Neuronal stem cell (in vitro differentiated cells): ENCODE measurements around the gene MAP1LC3B2.

Experiments
- DNase-seq: peaks from one replicate; pipeline ENCODE4 v3.0.0-alpha.2; 2013; ENCODE audit warnings: low spot score
- H2AFZ ChIP-seq: one replicate; pipeline ENCODE4 v1.6.1; 2013; ENCODE audit warnings: mild to moderate bottlenecking, low read length, inconsistent platforms
- H2AK5ac ChIP-seq: 2 replicates; pipeline ENCODE4 v1.6.1; 2013; ENCODE audit warnings: low read depth, mild to moderate bottlenecking, inconsistent platforms, low read length, moderate library complexity, mixed read lengths
- H2BK120ac ChIP-seq: 2 replicates; pipeline ENCODE4 v1.6.1; 2013; ENCODE audit warnings: low read depth, mild to moderate bottlenecking, inconsistent platforms, low read length, moderate library complexity, mixed read lengths
- H2BK12ac ChIP-seq: one replicate; pipeline ENCODE4 v1.6.1; 2013; ENCODE audit warnings: low read length, inconsistent platforms
- H2BK15ac ChIP-seq: 2 replicates; pipeline ENCODE4 v1.6.1; 2013; ENCODE audit warnings: mild to moderate bottlenecking, low read length, inconsistent platforms, mixed read lengths
- H2BK5ac ChIP-seq: one replicate; pipeline ENCODE4 v1.6.1; 2013; ENCODE audit warnings: inconsistent platforms, mild to moderate bottlenecking, low read length, moderate library complexity
- H3K14ac ChIP-seq: one replicate; pipeline ENCODE4 v1.6.1; 2013; ENCODE audit warnings: low read length, inconsistent platforms
- H3K18ac ChIP-seq: 2 replicates; pipeline ENCODE4 v1.6.1; 2013; ENCODE audit warnings: low read length, inconsistent platforms
- H3K23ac ChIP-seq: 2 replicates; pipeline ENCODE4 v1.6.1; 2013; ENCODE audit warnings: low read depth, mild to moderate bottlenecking, mixed read lengths, low read length, inconsistent platforms; ENCODE audit not compliant: poor library complexity
- H3K27ac ChIP-seq: replicated peaks from 3 replicates; pipeline ENCODE4 v1.5.1; 2013; ENCODE audit warnings: low read length, inconsistent platforms
- H3K27me3 ChIP-seq, 3 experiments: 2 replicates each; pipeline ENCODE4 v1.6.1; 2013; ENCODE audit warnings: low read length in 3 of 3, mild to moderate bottlenecking in 2 of 3, inconsistent platforms in 1 of 3, low read depth in 1 of 3, mixed read lengths in 1 of 3, moderate library complexity in 1 of 3; ENCODE audit not compliant: control insufficient read depth in 3 of 3, insufficient read depth in 3 of 3
- H3K36me3 ChIP-seq, 2 donors: replicated peaks in 1 of 2; 2 replicates each; pipeline ENCODE4 v1.6.1; 2013; ENCODE audit warnings: low read length in 2 of 2; ENCODE audit not compliant: control insufficient read depth in 2 of 2, insufficient read depth in 2 of 2
- H3K4ac ChIP-seq: 2 replicates; pipeline ENCODE4 v1.6.1; 2013; ENCODE audit warnings: inconsistent platforms, mild to moderate bottlenecking, low read length, moderate library complexity
- H3K4me1 ChIP-seq, 2 donors: 1 replicate in 1 of 2; 2 replicates in 1 of 2; pipeline ENCODE4 v1.6.1; 2013; ENCODE audit warnings: low read length in 2 of 2, low read depth in 1 of 2; ENCODE audit not compliant: control insufficient read depth in 2 of 2, insufficient read depth in 1 of 2
- H3K4me2 ChIP-seq: one replicate; pipeline ENCODE4 v1.6.1; 2013; ENCODE audit warnings: mild to moderate bottlenecking, low read length, inconsistent platforms; ENCODE audit not compliant: insufficient read depth, poor library complexity, severe bottlenecking
- H3K4me3 ChIP-seq, 2 donors: 2 replicates each; pipeline ENCODE4 v1.5.1; 2013; ENCODE audit warnings: low read length in 2 of 2, mild to moderate bottlenecking in 2 of 2, inconsistent platforms in 1 of 2, moderate library complexity in 1 of 2
- H3K79me1 ChIP-seq: one replicate; pipeline ENCODE4 v1.6.1; 2013; ENCODE audit warnings: low read depth, mild to moderate bottlenecking, inconsistent platforms, low read length, moderate library complexity
- H3K9ac ChIP-seq: one replicate; pipeline ENCODE4 v1.6.1; 2013; ENCODE audit warnings: mild to moderate bottlenecking, low read depth, low read length, inconsistent platforms; ENCODE audit not compliant: poor library complexity
- H3K9me3 ChIP-seq, 2 donors: replicated peaks in 1 of 2; 2 replicates each; pipeline versions ENCODE3 to v1.6.1; 2013; ENCODE audit warnings: low read length in 2 of 2, mild to moderate bottlenecking in 2 of 2, inconsistent platforms in 1 of 2, low read depth in 1 of 2, mixed read lengths in 1 of 2, moderate library complexity in 1 of 2; ENCODE audit not compliant: control insufficient read depth in 2 of 2, insufficient read depth in 1 of 2
- H4K8ac ChIP-seq: one replicate; pipeline ENCODE4 v1.6.1; 2013; ENCODE audit warnings: low read depth, mild to moderate bottlenecking, inconsistent platforms, low read length, moderate library complexity
- H4K91ac ChIP-seq: one replicate; pipeline ENCODE4 v1.6.1; 2013; ENCODE audit warnings: low read length, low read depth, mild to moderate bottlenecking, inconsistent platforms; ENCODE audit not compliant: poor library complexity
- WGBS, 2 donors: extraction: QIAGEN DNeasy Blood & Tissue Kit; methylation state at CpG; one replicate each; pipeline ENCODE4 v1.1.7; 2013; ENCODE audit warnings: missing lambda C conversion rate in 2 of 2, mixed read lengths in 1 of 2; ENCODE audit not compliant: insufficient read length in 2 of 2, insufficient replicate concordance in 1 of 2; ENCODE audit errors: extremely low coverage in 2 of 2; 5-methylcytosine and 5-hydroxymethylcytosine counted together

The MAP1LC3B2 gene

DNA sequence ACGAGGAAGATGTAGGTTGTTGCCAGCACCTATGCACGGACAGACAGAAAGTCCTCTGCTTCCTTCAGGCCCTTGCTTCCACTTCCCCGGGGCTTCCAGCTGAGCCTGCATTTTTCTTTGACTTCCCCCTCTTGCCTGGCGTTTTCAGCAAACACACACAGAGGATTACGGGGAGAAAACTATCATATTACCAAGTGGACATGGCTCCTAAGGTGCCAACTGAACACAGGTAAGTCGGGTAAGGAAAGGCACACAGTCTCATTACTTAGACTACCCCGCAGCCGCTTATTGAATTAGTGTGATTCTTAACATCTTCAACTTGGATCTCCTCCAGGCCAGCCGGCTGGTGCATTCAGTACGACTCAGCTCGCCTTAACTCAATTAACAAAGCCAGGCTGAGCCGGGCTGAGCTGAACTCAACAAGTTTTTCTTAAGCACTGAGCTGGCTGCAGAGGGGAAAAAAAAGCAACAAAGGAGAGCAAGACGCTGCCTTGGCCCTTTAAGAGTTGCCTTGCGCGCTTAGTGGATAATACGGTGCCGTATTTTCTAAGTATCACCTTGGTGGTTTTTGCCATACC, 19.2 kb upstream of the MAP1LC3B2 start:
- Histone ChIP-seq H3K9me3 (no peaks in the 10 kb centered on the region), H2AK5ac (no peak overlapping the region), H2BK12ac (no peak overlapping the region), H3K9ac (no peak overlapping the region), H2AFZ (peak overlapping the region; percentile 62), H4K8ac (no peak overlapping the region), H3K36me3 (no peaks in the 10 kb centered on the region), H3K18ac (no peak overlapping the region), H4K91ac (no peak overlapping the region), H3K23ac (no peak overlapping the region), H3K27ac (no peak overlapping the region), H3K4me2 (peak overlapping the region; percentile 21), H3K79me1 (no peaks in the 10 kb centered on the region), H3K4me3 (no peak overlapping the region), H3K4ac (no peak overlapping the region), H3K27me3 (peaks cover 0 to 14% (median 0%) of the 10 kb centered on the region in 3 experiments), H3K14ac (no peak overlapping the region), H2BK120ac (no peak overlapping the region), H2BK5ac (no peak overlapping the region), H3K4me1 (peaks cover under 1 to 21% of the 10 kb centered on the region in 2 donors), H2BK15ac (no peak overlapping the region)
- peak; percentile 66 for DNase-seq
- no CpG with 5 or more reads among the region's 17 CpGs for WGBS, 2 donors

DNA sequence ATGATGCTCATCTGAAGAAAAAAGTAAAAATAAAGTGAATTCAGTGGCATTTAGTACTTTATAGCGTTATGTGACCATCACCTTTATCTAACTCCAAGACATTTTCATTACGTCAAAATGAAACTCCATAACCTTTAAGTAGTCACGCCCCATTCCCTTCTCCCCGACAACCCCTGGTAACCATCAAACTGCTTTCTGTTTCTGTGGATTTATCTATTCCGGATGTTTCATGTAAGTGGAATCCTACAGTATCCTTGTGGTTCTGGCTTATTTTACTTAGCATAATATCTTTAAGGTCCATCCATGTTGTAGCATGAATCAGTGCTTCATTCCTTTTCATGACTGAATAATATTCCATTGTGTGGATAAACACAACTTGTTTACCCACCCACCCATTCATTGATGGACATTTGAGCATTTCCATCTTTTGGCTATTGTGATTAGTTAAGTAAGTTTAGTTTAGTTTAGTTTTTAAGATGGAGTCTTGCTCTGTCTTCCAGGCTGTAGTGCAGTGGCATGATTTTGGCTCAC, 18.5 kb upstream of the MAP1LC3B2 start:
- Histone ChIP-seq H4K91ac (no peak overlapping the region), H3K23ac (no peak overlapping the region), H3K4me2 (no peak overlapping the region), H2BK120ac (no peak overlapping the region), H3K14ac (no peak overlapping the region), H3K27ac (no peak overlapping the region), H3K9me3 (no peaks in the 10 kb centered on the region), H2BK12ac (no peak overlapping the region), H3K27me3 (peaks cover 0 to 13% (median 0%) of the 10 kb centered on the region in 3 experiments), H3K9ac (no peak overlapping the region), H2AFZ (no peak overlapping the region), H2BK5ac (no peak overlapping the region), H3K36me3 (no peaks in the 10 kb centered on the region), H3K79me1 (no peaks in the 10 kb centered on the region), H2AK5ac (no peak overlapping the region), H4K8ac (no peak overlapping the region), H2BK15ac (no peak overlapping the region), H3K4ac (no peak overlapping the region), H3K4me1 (peaks cover 0 to 19% of the 10 kb centered on the region in 2 donors), H3K4me3 (no peak overlapping the region), H3K18ac (no peak overlapping the region)
- no CpG with 5 or more reads among the region's 5 CpGs for WGBS, 2 donors
- DNase-seq, result no peak

DNA sequence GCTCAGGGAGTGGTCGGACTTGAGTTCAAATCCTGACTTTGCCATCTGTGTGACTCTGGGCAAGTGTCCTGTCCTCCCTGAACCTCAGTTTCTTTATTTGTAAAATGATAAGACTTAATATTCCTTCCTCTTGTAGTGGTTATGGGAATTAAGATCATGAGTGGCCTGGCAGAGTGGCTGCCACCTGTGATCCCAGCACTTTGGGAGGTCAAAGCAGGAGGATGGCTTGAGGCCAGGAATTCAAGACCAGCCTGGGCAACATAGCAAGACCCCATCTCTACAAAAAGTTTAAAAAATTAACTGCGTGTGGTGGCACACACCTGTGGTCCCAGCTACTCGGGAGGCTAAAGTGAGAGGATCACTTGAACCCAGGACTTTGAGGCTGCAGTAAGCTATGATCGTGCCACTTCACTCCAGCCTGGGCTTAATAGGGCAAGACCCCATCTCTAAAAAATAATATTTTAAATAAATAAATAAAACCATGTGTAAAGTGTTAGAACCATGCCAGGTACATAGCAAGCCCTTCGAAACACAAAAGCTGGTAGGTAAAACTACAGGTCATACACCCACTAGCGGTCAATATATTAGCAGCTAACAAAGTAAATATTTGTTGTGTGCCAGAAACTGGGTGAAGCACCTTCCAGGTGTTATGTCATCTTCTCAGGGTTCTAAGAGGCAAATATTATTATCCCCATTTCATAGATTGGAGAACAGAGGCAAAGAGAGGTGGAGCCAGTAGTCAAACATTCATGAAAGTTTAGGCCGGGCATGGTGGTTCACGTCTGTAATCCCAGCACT, 17.4 kb upstream of the MAP1LC3B2 start:
- H2AFZ ChIP-seq, result no peak overlapping the region

DNA sequence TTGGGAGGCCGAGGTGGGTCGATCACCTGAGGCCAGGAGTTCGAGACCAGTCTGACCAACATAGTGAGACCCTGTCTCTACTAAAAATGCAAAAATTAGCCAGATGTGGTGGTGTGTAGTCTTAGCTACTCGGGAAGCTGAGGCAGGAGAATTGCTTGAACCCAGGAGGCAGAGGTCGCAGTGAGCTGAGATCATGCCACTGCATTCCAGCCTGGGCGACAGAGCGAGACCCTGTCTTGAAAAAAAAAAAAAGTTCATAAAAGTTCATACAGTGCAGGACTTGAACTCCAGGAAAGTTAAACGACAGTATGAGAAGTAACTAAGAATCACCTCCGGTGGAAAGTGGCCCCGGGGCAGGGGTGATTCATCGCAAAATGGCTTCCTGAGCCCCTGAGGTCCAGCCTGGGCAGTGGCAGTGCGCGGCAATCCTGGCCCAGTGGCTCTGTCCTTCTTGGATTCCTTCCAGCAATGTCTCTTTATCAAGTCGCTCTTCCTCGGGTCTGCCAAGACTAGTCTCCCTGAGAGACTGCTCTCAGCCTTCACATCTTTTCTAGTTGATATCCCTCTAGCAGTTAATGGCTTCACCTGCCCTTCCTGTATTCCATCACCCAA, 16.7 kb upstream of the MAP1LC3B2 start:
- Histone ChIP-seq H3K4me3 (no peak overlapping the region), H3K9me3 (no peaks in the 10 kb centered on the region), H3K9ac (no peak overlapping the region), H2BK120ac (peak overlapping the region; percentile 35), H3K14ac (no peak overlapping the region), H3K79me1 (no peaks in the 10 kb centered on the region), H4K91ac (no peak overlapping the region), H3K36me3 (no peaks in the 10 kb centered on the region), H3K27ac (no peak overlapping the region), H2AK5ac (no peak overlapping the region), H2BK5ac (no peak overlapping the region), H2BK12ac (no peak overlapping the region), H2AFZ (no peak overlapping the region), H3K4me1 (peaks cover 0 to 19% of the 10 kb centered on the region in 2 donors), H2BK15ac (no peak overlapping the region), H3K4me2 (no peak overlapping the region), H4K8ac (no peak overlapping the region), H3K23ac (no peak overlapping the region), H3K27me3 (peaks cover 0 to 13% (median 0%) of the 10 kb centered on the region in 3 experiments), H3K18ac (no peak overlapping the region), H3K4ac (no peak overlapping the region)
- DNase-seq, result no peak
- WGBS, 2 donors, result no CpG with 5 or more reads among the region's 15 CpGs

More for the DNA sequence above, 17.4 kb upstream of the MAP1LC3B2 start:
- H3K79me1 ChIP-seq, result no peaks in the 10 kb centered on the region
- no peak overlapping the region for H3K9ac ChIP-seq
- no peak for DNase-seq
- no peak overlapping the region for H3K4ac ChIP-seq
- H4K8ac ChIP-seq, result no peak overlapping the region
- no peak overlapping the region for H2BK5ac ChIP-seq
- no peak overlapping the region for H3K27ac ChIP-seq
- no peak overlapping the region for H3K4me3 ChIP-seq
- H3K27me3 ChIP-seq, result peaks cover 0 to 13% (median 0%) of the 10 kb centered on the region in 3 experiments
- H3K18ac ChIP-seq, result no peak overlapping the region
- H3K23ac ChIP-seq, result no peak overlapping the region
- H2AK5ac ChIP-seq, result no peak overlapping the region
- no peak overlapping the region for H2BK12ac ChIP-seq
- no peak overlapping the region for H2BK120ac ChIP-seq
- H2BK15ac ChIP-seq, result no peak overlapping the region
- peaks cover 0 to 23% of the 10 kb centered on the region in 2 donors for H3K4me1 ChIP-seq
- H4K91ac ChIP-seq, result no peak overlapping the region
- H3K36me3 ChIP-seq, result no peaks in the 10 kb centered on the region
- H3K9me3 ChIP-seq, result no peaks in the 10 kb centered on the region
- H3K14ac ChIP-seq, result no peak overlapping the region
- H3K4me2 ChIP-seq, result no peak overlapping the region
- no CpG with 5 or more reads among the region's 8 CpGs for WGBS, 2 donors
